ENCODE data around the gene TMEM151A.
A peak's percentile ranks its signal among the peaks of the same experiment; 100 is the strongest.
"Not testable (repeated sequence)": the region's sequence is repeated elsewhere in the genome, so short reads cannot be mapped to it uniquely, and the experiment has no call there.

TMEM151A gene

GRCh38 chr11:66309475-66309874 lies 17.8 kb downstream of the TMEM151A start:
- no peak for DNase-seq (ENCODE audit: low read depth, low spot score)

GRCh38 chr11:66310324-66310723 lies 18.6 kb downstream of the TMEM151A start:
- no peak for DNase-seq (ENCODE audit: low read depth, low spot score)

- not testable (repeated sequence) for DNase-seq (ENCODE audit: low read depth, low spot score)
Observed at GRCh38 chr11:66310803-66311440, 19.2 kb downstream of the TMEM151A start.

GRCh38 chr11:66311470-66311964 lies 19.8 kb downstream of the TMEM151A start:
- DNase-seq (ENCODE audit: low read depth, low spot score) = no peak

- DNase-seq (ENCODE audit: low read depth, low spot score) = peak; percentile 95
Observed at GRCh38 chr11:66311965-66312548, 20.4 kb downstream of the TMEM151A start.

GRCh38 chr11:66312549-66313320 lies 21.0 kb downstream of the TMEM151A start:
- DNase-seq (ENCODE audit: low read depth, low spot score) = peak; percentile 99

- no peak for DNase-seq (ENCODE audit: low read depth, low spot score)
Observed at GRCh38 chr11:66313321-66314185, 21.9 kb downstream of the TMEM151A start.

GRCh38 chr11:66314186-66314501 lies 22.4 kb downstream of the TMEM151A start:
- no peak for DNase-seq (ENCODE audit: low read depth, low spot score)

- no peak for DNase-seq (ENCODE audit: low read depth, low spot score)
Observed at GRCh38 chr11:66314561-66315497, 23.1 kb downstream of the TMEM151A start.

- DNase-seq (ENCODE audit: low read depth, low spot score) = no peak
Observed at GRCh38 chr11:66315498-66315885, 23.8 kb downstream of the TMEM151A start.

- DNase-seq (ENCODE audit: low read depth, low spot score) = no peak
Observed at GRCh38 chr11:66315921-66316811, 24.5 kb downstream of the TMEM151A start.

GRCh38 chr11:66316849-66317251 lies 25.2 kb downstream of the TMEM151A start, which contains the start of gene CD248:
Gene CD248, minus strand, starts transcription at chr11:66317044. Its CDS starts 17 bp downstream, at chr11:66317027.
- peak; percentile 77 for DNase-seq (ENCODE audit: low read depth, low spot score)

GRCh38 chr11:66317322-66317722 lies 25.6 kb downstream of the TMEM151A start:
- DNase-seq (ENCODE audit: low read depth, low spot score) = no peak

- DNase-seq (ENCODE audit: low read depth, low spot score) = no peak
Observed at GRCh38 chr11:66317723-66318599, 26.3 kb downstream of the TMEM151A start.

GRCh38 chr11:66318600-66318970 lies 26.9 kb downstream of the TMEM151A start:
- no peak for DNase-seq (ENCODE audit: low read depth, low spot score)

GRCh38 chr11:66320289-66320688 lies 28.6 kb downstream of the TMEM151A start:
- not testable (repeated sequence) for DNase-seq (ENCODE audit: low read depth, low spot score)

- not testable (repeated sequence) for DNase-seq (ENCODE audit: low read depth, low spot score)
Observed at GRCh38 chr11:66320748-66321147, 29.1 kb downstream of the TMEM151A start.

- DNase-seq (ENCODE audit: low read depth, low spot score) = no peak
Observed at GRCh38 chr11:66321606-66322005, 29.9 kb downstream of the TMEM151A start.
